AG04449 (cell line): ENCODE results near the gene RBM48.
"Not testable (repeated sequence)": the region's sequence is repeated elsewhere in the genome, so short reads cannot be mapped to it uniquely, and the experiment has no call there.

Experiments
- CTCF ChIA-PET: fragments of 350-600 bp; formaldehyde crosslinking; extraction: SDS; loops from one replicate; lab custom pipeline; 2021; ENCODE audit warnings: antibody characterized with exemption; lab: Yijun Ruan, JAX
- POLR2A ChIA-PET: fragments of 400-600, 350-600 bp; formaldehyde crosslinking; extraction: SDS; loops from one replicate; lab custom pipeline; 2020; ENCODE audit warnings: antibody characterized with exemption, inconsistent platforms; lab: Yijun Ruan, JAX
- DNase-seq: peaks from one replicate; pipeline ENCODE4 v3.0.0-alpha.2; 2010; ENCODE audit warnings: low read depth, low spot score
- H3K4me3 ChIP-seq: 2 replicates; pipeline ENCODE4 v1.5.1; 2011; ENCODE audit warnings: low read depth, mild to moderate bottlenecking, control low read depth, low read length
- CTCF ChIP-seq: IDR thresholded peaks from one replicate; pipeline ENCODE4 v1.5.1; 2011; ENCODE audit warnings: mild to moderate bottlenecking, moderate library complexity, low read length, control low read depth, inconsistent platforms; ENCODE audit not compliant: insufficient read depth; ENCODE audit errors: missing control alignments

RBM48 gene

GRCh38 chr7:92528188-92528957 lies at the start of gene RBM48, which contains the start of gene PEX1:
Gene RBM48, plus strand, starts transcription at chr7:92528795. Its CDS starts 19 bp downstream, at chr7:92528814.
Gene PEX1, minus strand, starts transcription at chr7:92528520. Its CDS starts 85 bp downstream, at chr7:92528435.
- ChIA-PET CTCF (interaction anchor here (0.5 to 1.8 kb wide), 13 partner anchors 11 to 528 kb away, joined by 3 to 7 read pairs (median 3); no protein-coding TSS in a partner anchor), POLR2A (no interaction called here)
- peak; percentile 94 for DNase-seq
- peak within 1 kb of the TSS; percentile 97 for H3K4me3 ChIP-seq
- peak; percentile 53 for TF ChIP-seq CTCF

- POLR2A ChIA-PET, H3K4me3 ChIP-seq, DNase-seq: not testable (repeated sequence)
- CTCF ChIA-PET: interaction anchor here (1.8 kb wide), 1 partner anchor 18 kb away, joined by 6 read pairs; no protein-coding TSS in a partner anchor
Measured at GRCh38 chr7:92479146-92479545, 49.4 kb upstream of the RBM48 start.

- POLR2A ChIA-PET, H3K4me3 ChIP-seq, DNase-seq, CTCF ChIA-PET: not testable (repeated sequence)
Measured at GRCh38 chr7:92483624-92484023, 45.0 kb upstream of the RBM48 start.

GRCh38 chr7:92484226-92484625 lies 44.4 kb upstream of the RBM48 start:
- H3K4me3 ChIP-seq, POLR2A ChIA-PET, CTCF ChIA-PET, DNase-seq: not testable (repeated sequence)

- ChIA-PET CTCF (no interaction called here), POLR2A (no interaction called here)
- no peak overlapping the region for H3K4me3 ChIP-seq
- DNase-seq: no peak
- no peak for TF ChIP-seq CTCF
Measured at GRCh38 chr7:92485267-92485892, 43.2 kb upstream of the RBM48 start.

GRCh38 chr7:92485974-92486373 lies 42.6 kb upstream of the RBM48 start:
- TF ChIP-seq CTCF: no peak
- CTCF ChIA-PET: no interaction called here
- DNase-seq: no peak

GRCh38 chr7:92487804-92488203 lies 40.8 kb upstream of the RBM48 start:
- H3K4me3 ChIP-seq: no peak overlapping the region
- CTCF ChIA-PET: interaction anchor here (0.9 kb wide), 1 partner anchor 27 kb away, joined by 4 read pairs; no protein-coding TSS in a partner anchor
- TF ChIP-seq CTCF: no peak
- POLR2A ChIA-PET: no interaction called here
- DNase-seq: no peak

More at GRCh38 chr7:92485974-92486373, 42.6 kb upstream of the RBM48 start:
- H3K4me3 ChIP-seq: no peak overlapping the region
- POLR2A ChIA-PET: no interaction called here
